K562 (cell line): ENCODE data around the gene CDCA5. TPM values are rescaled to one million over a fixed set of nuclear protein-coding genes. Genes with fewer than 3 reads are reported as not detected.
A peak's percentile ranks its signal among the peaks of the same experiment; 100 is the strongest.

Experiments used
- CEBPG ChIP-seq, 3 experiments: fragments of 200-800 bp in 1 of 3; sonication (Bioruptor generic) in 1 of 3; sonication (generic) in 1 of 3; formaldehyde crosslinking in 1 of 3; IDR thresholded peaks in 2 of 3; conservative IDR thresholded peaks in 1 of 3; 2 replicates each; pipeline versions ENCODE4 v1.6.1 to v1.8.0; 2016 to 2022; ENCODE audit warnings: missing compliant biosample characterization in 2 of 3, missing genetic modification characterization in 2 of 3, mild to moderate bottlenecking in 1 of 3, missing genetic modification reagents in 1 of 3
- FOXK2 ChIP-seq, 2 experiments: fragments of 450-650 bp; IDR thresholded peaks in 1 of 2; conservative IDR thresholded peaks in 1 of 2; 2 replicates each; pipeline ENCODE4 v1.6.1; 2016; ENCODE audit warnings: low read depth in 2 of 2, mild to moderate bottlenecking in 1 of 2
- POLR2G ChIP-seq: fragments of 200-400 bp; formaldehyde crosslinking; IDR thresholded peaks from 2 replicates; pipeline ENCODE4 v1.6.1; 2017; ENCODE audit warnings: low read depth, mild to moderate bottlenecking, antibody characterized with exemption, low read length, moderate library complexity
- PTTG1 ChIP-seq: fragments of 450-650 bp; IDR thresholded peaks from 2 replicates; pipeline ENCODE4 v1.6.1; 2016; ENCODE audit warnings: low read depth, mild to moderate bottlenecking, missing genetic modification characterization, missing compliant biosample characterization
- STAG1 ChIP-seq: sonication (generic); formaldehyde crosslinking; IDR thresholded peaks from 2 replicates; pipeline ENCODE4 v1.5.0; 2020; ENCODE audit warnings: missing genetic modification reagents, borderline replicate concordance
- ZNF224 ChIP-seq: sonication (generic); formaldehyde crosslinking; IDR thresholded peaks from 2 replicates; pipeline ENCODE4 v1.8.0; 2022; ENCODE audit warnings: mild to moderate bottlenecking, missing genetic modification reagents
- polyA plus RNA-seq, 8 experiments: library from polyadenylated mRNA; depleted of rRNA in 4 of 8; stranded (reverse) in 5 of 8; unstranded in 3 of 8; fragments of >200 nt; fragmentation: Nextera tagmentation in 2 of 8; fragmentation: Illumina TruSeq in 1 of 8; extraction: Ambion mirVana in 2 of 8; extraction: Trizol in 1 of 8; gene quantifications; 2 replicates each; pipeline versions ENCODE4 v1.2.1 to v1.2.3, GENCODE V29; 2011 to 2014; ENCODE audit warnings: inconsistent platforms in 1 of 8, missing spikeins in 1 of 8
- total RNA-seq, 7 experiments: library from RNA; depleted of rRNA in 6 of 7; stranded (reverse); fragments of >200 nt in 6 of 7; fragmentation: Illumina TruSeq in 2 of 7; extraction: Trizol in 2 of 7; gene quantifications; 2 replicates each; pipeline versions ENCODE4 v1.2.1 to v1.2.3, GENCODE V29; 2011 to 2021; ENCODE audit warnings: low replicate concordance in 1 of 7
- TF ChIP-seq, protein P1 (sequence below): fragments of 450-650 bp; IDR thresholded peaks from 2 replicates; pipeline ENCODE4 v1.6.1; 2018; ENCODE audit not compliant: partially characterized antibody
- TF ChIP-seq, protein P2 (sequence below), 2 experiments: fragments of 450-650 bp; IDR thresholded peaks; 2 replicates each; pipeline ENCODE4 v1.6.1; 2016
- TF ChIP-seq, protein P3 (sequence below): fragments of 450-650 bp; formaldehyde crosslinking; IDR thresholded peaks from 2 replicates; pipeline ENCODE4 v1.4.0; 2020; ENCODE audit warnings: mild to moderate bottlenecking, mixed read lengths

Gene CDCA5
- total and polyA plus RNA-seq, 9 of the 15 experiments (the other 6 are each of a cell fraction or from before 2014, with no cell fraction given): 18.9 to 94.3 (median 64.6) TPM

DNA sequence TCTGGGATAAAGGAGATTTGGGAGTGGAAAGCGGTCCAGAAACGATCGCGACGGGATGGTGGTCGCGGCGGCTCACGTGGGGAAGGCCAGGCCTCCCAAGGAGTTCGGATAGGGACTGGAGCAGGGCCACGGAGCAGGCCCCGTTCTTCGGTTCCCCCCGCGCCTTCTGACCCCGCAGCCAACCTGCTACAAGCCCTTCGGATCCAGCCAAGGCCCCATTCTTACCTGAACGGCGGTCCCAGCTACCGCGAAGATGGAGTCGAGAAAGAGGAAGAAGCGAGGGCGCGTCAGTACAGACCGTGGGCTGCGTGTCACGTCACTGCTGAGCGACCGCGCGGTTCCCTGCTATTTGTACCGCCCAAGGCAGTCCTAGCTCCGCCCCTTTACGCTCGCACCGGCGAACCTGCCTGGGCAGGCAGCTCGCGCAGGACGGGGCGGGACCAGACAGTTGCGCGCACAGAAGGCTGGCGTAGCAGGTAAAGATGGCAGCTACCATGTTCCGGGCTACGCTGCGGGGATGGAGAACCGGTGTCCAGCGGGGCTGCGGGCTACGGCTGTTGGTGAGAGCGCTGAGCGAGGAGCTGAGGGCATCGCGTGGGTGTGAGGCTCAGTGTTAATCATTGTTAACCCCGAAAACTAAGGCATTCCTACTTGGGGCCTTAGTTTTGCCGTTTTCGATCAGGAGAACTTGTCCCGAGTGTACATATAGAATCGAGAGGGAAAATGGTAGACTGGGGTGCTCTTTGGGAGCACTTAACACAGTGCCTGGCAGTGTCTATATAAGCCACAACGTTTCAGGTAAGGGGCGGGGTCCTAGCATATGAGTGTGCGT lies 38.2 kb upstream of the CDCA5 start, which contains the start of the genes FAU and MRPL49 (continued):
- peak; percentile 99 for TF ChIP-seq POLR2G
- no peak for TF ChIP-seq CEBPG (CRISPR knock-in tag; IDR thresholded peaks at IDR 0.05)
- TF ChIP-seq CEBPG (tag; conservative IDR thresholded peaks at IDR 0.05 in 1 of 2, IDR thresholded peaks at IDR 0.05 in 1 of 2): no peak
- no peak for TF ChIP-seq STAG1 (CRISPR knock-in tag)
- TF ChIP-seq, protein P1, sequence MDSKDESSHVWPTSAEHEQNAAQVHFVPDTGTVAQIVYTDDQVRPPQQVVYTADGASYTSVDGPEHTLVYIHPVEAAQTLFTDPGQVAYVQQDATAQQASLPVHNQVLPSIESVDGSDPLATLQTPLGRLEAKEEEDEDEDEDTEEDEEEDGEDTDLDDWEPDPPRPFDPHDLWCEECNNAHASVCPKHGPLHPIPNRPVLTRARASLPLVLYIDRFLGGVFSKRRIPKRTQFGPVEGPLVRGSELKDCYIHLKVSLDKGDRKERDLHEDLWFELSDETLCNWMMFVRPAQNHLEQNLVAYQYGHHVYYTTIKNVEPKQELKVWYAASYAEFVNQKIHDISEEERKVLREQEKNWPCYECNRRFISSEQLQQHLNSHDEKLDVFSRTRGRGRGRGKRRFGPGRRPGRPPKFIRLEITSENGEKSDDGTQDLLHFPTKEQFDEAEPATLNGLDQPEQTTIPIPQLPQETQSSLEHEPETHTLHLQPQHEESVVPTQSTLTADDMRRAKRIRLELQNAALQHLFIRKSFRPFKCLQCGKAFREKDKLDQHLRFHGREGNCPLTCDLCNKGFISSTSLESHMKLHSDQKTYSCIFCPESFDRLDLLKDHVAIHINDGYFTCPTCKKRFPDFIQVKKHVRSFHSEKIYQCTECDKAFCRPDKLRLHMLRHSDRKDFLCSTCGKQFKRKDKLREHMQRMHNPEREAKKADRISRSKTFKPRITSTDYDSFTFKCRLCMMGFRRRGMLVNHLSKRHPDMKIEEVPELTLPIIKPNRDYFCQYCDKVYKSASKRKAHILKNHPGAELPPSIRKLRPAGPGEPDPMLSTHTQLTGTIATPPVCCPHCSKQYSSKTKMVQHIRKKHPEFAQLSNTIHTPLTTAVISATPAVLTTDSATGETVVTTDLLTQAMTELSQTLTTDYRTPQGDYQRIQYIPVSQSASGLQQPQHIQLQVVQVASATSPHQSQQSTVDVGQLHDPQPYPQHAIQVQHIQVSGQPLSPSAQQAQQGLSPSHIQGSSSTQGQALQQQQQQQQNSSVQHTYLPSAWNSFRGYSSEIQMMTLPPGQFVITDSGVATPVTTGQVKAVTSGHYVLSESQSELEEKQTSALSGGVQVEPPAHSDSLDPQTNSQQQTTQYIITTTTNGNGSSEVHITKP: peak; percentile 66
- TF ChIP-seq FOXK2 (conservative IDR thresholded peaks at IDR 0.05 in 1 of 2, IDR thresholded peaks at IDR 0.05 in 1 of 2; ENCODE audit: low read depth in 2 of 2): peak; percentile 44 to 91; a peak in 3 of 4 replicates
- TF ChIP-seq, protein P2, sequence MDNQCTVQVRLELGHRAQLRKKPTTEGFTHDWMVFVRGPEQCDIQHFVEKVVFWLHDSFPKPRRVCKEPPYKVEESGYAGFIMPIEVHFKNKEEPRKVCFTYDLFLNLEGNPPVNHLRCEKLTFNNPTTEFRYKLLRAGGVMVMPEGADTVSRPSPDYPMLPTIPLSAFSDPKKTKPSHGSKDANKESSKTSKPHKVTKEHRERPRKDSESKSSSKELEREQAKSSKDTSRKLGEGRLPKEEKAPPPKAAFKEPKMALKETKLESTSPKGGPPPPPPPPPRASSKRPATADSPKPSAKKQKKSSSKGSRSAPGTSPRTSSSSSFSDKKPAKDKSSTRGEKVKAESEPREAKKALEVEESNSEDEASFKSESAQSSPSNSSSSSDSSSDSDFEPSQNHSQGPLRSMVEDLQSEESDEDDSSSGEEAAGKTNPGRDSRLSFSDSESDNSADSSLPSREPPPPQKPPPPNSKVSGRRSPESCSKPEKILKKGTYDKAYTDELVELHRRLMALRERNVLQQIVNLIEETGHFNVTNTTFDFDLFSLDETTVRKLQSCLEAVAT (IDR thresholded peaks at IDR 0.05): no peak; a peak in 2 of 4 replicates
- TF ChIP-seq PTTG1 (tag): no peak
- TF ChIP-seq, protein P3, sequence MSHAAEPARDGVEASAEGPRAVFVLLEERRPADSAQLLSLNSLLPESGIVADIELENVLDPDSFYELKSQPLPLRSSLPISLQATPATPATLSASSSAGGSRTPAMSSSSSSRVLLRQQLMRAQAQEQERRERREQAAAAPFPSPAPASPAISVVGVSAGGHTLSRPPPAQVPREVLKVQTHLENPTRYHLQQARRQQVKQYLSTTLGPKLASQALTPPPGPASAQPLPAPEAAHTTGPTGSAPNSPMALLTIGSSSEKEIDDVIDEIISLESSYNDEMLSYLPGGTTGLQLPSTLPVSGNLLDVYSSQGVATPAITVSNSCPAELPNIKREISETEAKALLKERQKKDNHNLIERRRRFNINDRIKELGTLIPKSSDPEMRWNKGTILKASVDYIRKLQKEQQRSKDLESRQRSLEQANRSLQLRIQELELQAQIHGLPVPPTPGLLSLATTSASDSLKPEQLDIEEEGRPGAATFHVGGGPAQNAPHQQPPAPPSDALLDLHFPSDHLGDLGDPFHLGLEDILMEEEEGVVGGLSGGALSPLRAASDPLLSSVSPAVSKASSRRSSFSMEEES (CRISPR knock-in tag): no peak
- TF ChIP-seq ZNF224: no peak
